GM19193 (cell line): ENCODE data around the gene CFAP77.

Experiments used
- POLR2A ChIP-seq: IDR thresholded peaks from 4 replicates; pipeline ENCODE4 v1.6.1; 2011; ENCODE audit not compliant: insufficient read depth, insufficient read length; ENCODE audit errors: extremely low read depth

The CFAP77 gene

DNA sequence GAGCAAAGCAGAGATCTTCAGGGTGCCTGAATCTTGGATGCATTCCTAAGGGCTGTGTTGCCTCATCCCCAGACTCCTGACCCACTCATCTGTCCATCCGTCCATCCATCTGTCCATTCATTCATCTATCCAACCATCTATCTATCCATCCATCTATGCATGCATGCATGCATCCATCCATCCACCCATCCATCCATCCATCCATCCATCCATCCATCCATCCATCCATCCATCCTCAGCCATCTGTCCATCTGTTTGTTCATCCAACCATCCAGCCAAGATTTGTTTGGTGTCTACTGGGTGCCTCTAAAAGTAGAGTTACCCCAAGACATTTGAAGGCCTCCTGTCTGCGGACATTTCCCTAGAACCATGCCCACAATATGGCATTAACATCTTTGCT is 144.7 kb downstream of the CFAP77 start:
- no peak for TF ChIP-seq POLR2A

DNA sequence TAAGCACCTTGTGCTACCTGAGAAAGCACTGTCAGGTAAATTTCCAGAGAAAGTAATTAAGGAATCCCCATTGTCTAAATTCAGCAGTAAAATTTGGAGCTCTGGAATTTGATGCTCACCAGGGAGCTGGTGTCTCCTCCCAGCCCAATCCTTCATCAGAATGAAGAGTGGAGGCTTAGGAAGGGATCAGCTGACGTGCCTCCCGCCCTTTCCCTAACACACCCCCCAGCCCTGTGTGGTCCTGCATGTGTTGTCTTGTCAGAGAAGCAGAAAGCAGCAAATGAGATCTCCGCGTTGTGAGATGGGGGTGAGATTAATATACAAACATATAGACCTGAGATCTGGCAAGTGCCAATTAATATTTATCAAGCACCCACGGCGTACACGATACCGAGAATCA is 145.5 kb downstream of the CFAP77 start:
- TF ChIP-seq POLR2A = no peak

DNA sequence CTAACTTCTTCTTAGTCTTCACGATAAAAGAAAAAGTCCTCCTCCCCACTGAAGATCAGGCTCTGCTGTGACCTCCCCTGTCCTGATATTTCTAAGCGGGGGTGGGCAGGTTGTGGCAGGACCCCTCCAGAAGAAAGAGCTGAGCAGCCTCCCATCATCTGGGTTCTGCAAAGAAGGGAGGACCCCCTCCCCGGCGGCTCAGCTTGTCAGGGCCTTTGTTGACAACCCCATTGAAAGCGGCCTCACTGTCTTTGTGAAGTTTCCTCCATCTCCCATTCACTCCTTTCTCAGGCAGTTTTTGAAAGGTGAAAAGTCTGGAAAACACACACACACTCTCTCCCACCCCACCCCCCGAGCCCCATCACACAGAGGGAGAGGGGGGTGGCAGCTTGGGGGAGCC is 146.2 kb downstream of the CFAP77 start:
- TF ChIP-seq POLR2A = no peak

DNA sequence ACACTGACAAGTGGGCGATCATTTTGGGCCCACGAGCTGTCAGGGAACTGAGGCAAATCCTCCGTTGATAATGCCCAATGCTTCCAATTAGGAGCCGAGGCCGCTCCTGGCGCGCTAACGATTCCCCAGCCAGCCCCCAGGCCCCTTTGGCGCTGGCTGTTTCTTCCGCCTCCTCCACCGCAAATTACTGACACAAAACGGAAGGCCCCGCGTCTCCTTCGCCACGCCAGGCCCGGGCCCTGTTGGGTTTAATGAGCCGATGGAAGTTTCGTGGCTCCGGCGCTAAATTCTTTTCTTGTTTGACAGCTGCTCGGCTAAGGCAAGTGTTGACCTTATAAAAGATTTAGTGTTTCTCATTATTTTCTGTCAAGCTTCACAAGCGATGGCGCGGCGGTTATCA is 146.7 kb downstream of the CFAP77 start:
- TF ChIP-seq POLR2A = no peak

DNA sequence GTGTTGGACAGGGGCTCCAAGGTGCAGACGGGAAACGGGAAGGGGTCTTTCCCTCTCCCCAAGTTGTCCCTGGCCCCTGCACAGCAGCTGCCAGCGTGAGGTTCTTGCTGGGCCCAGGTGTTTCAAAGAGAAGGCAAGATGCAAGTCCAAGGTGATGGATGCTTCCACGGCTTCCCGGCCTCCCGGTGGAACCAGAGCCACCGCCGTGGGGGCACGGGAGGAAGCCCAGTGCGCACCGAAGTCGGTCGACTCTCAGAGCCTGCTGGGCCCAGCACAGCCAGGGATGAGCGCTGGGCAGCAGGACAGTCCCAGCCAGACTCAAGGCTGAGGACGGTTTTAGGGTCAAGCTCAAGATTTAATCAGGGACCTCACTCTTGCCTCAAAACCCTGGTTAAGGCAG is 147.1 kb downstream of the CFAP77 start:
- TF ChIP-seq POLR2A = no peak

DNA sequence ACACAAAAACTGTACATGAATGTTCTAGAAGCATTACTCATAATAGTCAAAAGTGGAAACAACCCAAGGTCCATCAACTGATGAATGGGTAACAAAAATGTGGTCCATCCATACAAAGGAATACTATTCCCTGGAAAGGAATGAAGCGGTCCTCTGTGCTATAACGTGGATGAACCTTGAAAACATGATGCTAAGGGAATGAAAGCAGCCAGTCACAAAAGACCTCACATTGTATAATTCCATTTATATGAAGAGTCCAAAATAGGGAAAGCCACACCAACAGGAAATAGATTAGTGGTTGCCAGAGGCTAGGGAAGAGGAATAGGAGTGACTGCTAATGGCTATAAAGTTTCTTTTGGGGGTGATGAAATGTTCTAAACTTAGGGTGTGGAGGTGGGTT is 149.7 kb downstream of the CFAP77 start:
- no peak for TF ChIP-seq POLR2A

DNA sequence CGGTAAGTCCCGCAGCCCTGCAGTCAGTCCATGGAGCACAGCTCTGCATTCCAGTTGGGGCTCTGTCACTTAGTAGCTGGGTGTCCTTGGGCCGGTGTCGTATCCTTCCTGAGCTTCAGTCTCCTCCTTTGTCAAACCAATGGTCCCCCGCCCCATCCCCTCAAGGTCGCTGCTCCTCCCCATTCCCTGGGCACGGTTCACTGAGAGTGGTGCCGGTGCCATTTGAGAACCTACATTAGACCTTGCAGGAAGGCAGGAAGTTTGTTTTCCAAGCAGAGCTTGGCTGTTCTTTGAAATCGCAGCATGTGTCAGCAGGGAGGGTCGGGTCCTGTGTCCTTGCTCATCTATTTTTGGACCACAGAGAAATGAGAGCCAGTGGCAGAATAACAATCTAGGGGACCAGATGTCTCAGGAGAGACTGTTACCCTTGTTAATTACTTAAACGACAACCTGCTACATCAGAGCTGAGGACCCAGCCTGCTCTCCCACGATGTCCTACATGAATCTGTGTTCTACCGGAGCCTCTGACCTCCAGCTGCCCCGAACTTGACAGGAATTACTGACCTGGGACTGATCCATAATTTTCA is 150.7 kb downstream of the CFAP77 start:
- TF ChIP-seq POLR2A = no peak

DNA sequence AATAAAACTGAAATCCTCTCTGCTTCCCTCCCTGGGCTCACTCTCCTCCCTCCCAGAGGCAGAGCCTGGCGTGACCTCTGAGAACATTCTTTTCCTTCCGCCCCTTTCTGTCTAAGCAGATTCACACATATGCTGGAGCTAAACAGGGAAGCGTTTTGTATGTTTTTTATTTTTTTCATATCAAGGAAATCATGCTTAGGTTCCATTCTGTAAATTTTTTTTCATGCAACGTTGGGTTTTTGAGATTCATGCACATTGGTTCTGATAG is 152.2 kb downstream of the CFAP77 start:
- no peak for TF ChIP-seq POLR2A

DNA sequence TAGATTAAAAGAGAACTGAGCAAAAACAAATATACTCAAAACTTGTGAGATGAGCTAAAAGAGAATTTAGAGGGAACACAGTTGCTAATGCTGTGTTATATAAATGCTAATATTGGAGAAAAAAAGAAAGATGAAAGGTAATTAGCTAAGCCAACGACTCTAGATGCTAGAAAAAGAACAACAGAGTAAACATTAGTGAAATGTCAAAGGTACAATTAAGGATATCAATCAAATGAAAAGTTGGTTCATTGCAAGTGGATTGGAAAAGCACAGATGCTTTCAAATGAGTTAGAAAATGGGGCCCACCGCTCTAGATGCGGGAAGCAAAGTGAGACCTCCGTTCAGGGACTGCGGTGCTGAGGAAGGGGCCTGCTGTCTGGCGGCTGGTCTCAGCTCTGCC is 154.5 kb downstream of the CFAP77 start:
- TF ChIP-seq POLR2A = no peak

DNA sequence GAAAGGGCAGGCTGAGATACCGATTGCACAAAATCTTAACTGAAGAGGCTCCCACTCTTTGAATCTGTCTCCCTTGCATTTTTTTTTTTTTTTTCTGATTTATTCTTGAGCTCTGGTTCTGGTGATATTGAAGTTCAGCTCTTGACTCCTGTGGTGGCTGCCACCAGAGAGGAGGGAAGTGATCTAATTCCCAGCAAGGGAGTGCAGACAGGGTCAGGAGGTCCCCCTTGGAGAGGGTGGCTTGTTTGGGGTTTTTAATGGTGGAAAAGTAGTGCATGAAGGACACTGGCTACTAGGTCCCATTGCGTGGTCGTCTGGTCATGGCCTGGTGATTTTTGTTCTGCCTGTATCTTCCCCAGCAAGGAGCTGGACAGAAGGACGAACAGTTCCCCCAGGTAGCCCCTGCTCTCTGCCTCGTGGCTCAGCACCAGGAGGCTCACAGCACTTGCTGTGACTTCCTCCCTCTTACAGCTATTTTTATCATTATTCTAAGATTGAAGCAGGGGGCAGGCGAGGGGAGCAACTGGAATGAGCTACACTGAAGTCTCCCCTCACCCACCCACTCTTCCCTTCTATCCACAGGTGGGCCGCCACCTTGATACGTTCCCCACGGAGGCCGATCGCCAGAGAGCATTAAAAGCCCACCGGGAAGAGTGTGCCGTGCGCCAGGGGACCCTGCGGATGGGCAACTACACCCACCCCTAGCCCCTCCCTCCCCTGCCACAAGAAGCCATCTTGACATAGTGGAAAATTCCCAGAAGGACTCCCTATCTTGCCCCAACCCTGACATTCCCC is 162.0 kb downstream of the CFAP77 start:
- TF ChIP-seq POLR2A = no peak

DNA sequence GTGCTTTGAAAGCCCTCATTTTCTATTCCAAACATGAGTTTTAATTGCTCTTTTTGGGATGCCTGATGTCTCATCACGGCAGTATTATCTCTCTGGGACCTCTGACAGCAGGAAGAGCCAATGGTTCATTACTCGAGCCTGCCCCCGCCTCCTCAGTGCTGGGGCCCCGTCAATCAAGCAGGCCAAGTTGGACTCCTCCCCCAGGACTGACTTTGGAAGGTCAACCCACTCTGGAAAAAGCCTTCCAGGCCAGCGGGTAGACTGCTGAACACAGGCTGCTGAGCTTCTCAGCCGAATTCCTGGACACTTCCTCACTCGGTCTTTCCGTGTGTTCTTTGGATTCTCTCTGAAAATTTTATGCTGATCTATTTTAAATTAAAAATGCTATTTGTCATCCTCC is 162.9 kb downstream of the CFAP77 start:
- no peak for TF ChIP-seq POLR2A

DNA sequence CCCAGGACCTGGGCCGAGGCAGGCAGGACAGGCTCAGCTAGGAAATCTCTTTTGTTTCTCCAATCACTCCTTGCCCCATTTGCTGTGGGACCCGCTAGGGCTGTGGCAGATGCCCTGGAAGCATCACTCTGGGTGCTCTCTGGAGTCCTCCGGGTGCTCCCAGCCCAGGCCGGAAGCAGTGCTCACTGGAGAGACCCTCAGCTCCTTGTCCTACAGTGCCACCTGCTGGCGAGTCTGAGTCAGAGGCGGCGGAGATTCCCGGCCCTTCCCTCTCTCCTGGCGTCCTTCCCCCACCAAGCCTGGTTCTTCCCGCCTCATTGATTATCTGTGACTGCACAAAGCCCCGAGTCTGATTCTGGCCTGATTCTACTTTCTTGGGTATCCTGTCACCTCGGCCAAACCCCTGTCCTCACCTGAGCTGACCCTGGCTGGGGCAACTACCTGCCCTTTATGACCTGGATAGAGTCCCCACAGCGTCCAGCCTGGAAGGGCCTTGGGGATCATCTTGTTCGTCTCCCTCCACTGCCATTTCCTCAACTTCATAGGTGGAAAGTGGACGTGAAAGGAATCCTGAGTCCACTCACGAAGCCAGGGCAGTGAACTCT is 165.1 kb downstream of the CFAP77 start:
- no peak for TF ChIP-seq POLR2A

DNA sequence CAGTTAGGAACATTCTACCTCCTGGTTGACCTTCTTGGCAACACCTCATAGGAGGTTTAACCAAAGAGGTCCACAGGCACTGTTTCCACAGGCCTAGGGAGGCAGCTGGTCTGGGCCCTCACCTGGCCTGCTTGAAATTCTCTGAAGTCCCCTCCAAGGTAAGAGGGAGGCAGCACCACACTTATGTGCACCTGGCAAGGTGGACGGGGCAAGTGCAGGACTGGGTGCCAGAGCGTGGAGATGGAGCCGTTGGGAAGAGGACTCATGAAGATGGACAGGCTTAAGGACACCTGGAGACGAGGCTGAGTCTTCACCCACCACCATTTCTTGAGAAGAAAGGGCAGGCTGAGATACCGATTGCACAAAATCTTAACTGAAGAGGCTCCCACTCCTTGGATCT is 165.8 kb downstream of the CFAP77 start:
- no peak for TF ChIP-seq POLR2A

DNA sequence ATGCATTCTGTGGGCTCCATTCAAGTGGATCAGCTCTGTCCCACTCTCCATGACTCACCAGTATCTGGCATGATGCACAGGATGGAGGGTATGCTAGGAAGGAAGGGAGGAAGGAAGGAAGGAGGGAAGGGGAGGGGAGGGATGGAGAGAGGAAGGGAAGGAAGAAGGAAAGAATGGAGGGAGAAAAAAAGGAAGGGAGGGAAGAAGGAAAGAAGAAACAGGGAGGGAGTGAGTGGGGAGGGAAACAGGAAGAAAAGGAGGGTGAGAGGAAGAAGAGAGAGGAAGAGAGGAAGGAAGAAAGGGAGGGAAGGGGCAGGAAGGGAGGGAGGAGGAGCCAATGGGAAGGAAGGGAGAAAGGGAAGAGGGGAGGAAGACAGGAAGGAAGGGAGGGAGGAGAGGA is 167.1 kb downstream of the CFAP77 start:
- no peak for TF ChIP-seq POLR2A

DNA sequence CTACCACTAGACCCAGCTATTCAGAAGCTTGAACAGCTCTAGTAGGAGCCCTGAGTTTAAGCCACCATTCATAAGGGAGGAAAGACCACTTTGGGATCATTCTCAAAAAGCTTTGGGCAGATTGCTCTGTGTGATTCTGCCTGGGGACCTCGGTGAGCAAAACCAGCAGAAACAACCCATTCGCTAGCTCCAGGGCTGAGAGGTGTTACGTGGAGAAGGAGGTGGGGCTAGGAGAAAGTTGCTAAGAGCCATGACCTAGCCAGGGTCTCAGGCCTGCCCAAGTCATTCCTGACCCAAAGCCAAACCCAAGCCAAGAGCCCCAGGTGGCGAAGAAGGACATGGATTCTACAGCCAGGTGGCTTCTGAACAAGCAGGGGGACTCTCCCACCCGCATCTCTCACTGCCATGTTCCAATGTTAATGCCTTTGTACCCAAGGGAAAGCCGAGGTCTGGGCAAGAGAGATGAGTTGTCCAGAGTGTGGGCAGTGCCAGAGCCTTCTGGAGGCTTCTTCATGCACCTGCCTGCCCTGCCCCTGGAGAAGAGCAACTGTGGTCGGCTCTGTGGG is 168.4 kb downstream of the CFAP77 start:
- no peak for TF ChIP-seq POLR2A

DNA sequence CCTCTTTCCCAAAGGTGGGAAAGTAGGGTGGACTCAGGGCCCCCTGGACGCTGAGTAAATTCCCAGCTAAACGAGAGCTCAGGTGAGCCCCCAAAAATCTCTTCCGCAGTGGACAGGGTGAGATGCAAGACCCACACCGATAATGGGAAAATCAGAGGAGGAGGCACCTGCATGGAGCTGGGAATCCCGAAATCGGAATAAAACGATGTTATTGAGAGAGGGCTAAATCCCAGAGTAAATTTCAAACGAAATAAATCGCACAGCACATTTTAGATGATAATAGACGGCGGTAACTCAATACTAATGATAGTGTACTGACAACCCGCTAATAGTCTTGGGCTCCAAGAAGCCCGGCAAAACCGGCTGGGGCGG is 169.4 kb downstream of the CFAP77 start:
- no peak for TF ChIP-seq POLR2A
